Prostate gland (tissue), 2 donors: ENCODE data around the gene OLIG2.

Source experiments
- CTCF ChIP-seq, 4 experiments: fragments of 200-600 bp in 2 of 4; fragments of 450-650 bp in 2 of 4; sonication (generic) in 2 of 4; IDR thresholded peaks; 1 replicate in 3 of 4; 2 replicates in 1 of 4; pipeline ENCODE4 v1.5.1; 2016 to 2019; ENCODE audit warnings: antibody characterized with exemption in 4 of 4, mild to moderate bottlenecking in 2 of 4, moderate library complexity in 2 of 4
- POLR2A ChIP-seq: fragments of 450-650 bp; IDR thresholded peaks from one replicate; pipeline ENCODE4 v1.6.1; 2016; ENCODE audit warnings: antibody characterized with exemption, mild to moderate bottlenecking
- POLR2AphosphoS5 ChIP-seq: sonication (generic); formaldehyde crosslinking; IDR thresholded peaks from one replicate; pipeline ENCODE4 v1.6.1; 2017; ENCODE audit warnings: antibody characterized with exemption

DNA sequence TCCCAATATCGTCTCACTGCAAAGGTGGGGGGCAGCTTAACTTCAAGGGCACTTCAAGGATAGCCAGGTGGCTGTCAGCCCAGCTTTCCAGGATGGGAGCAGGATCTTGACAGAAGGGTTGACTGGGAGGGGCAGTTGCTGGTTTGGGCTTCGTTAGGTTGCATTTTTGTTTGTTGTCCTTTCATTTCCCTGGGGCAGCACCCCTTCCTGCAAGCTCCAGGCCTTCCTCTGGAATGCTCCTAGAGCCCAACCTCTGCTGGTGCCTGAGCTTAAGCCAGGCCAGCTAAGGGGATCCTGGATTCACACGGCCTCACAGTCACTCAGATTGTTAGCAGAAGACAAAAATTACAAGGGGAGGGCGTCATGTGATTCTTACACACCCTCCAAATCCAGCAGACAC is 4.1 kb upstream of the OLIG2 start:
- TF ChIP-seq POLR2AphosphoS5 (no peak), CTCF (IDR thresholded peaks at IDR 0.05) (no peak), POLR2A (no peak)
